ENCODE data around the gene SCRT2. TPM values are rescaled to one million over a fixed set of nuclear protein-coding genes. Genes with fewer than 3 reads are reported as not detected.
"Not testable (repeated sequence)": the region's sequence is repeated elsewhere in the genome, so short reads cannot be mapped to it uniquely, and the experiment has no call there.

The SCRT2 gene
- total RNA-seq, 1 donor from 2014 or later: not detected

- peak; percentile 91 for DNase-seq (ENCODE audit: low spot score)
These were observed 22.5 kb downstream of the SCRT2 start, which contains the start of gene SRXN1 for GRCh38 chr20:653110-653589. Gene SRXN1 (minus strand): TSS chr20:653200. CDS start chr20:653185, 15 bp downstream.

GRCh38 chr20:652615-653109 is 22.9 kb downstream of the SCRT2 start:
- peak; percentile 35 for DNase-seq (ENCODE audit: low spot score)

- no peak for DNase-seq (ENCODE audit: low spot score)
These were observed 23.6 kb downstream of the SCRT2 start for GRCh38 chr20:651713-652614.

- no peak for DNase-seq (ENCODE audit: low spot score)
These were observed 24.6 kb downstream of the SCRT2 start for GRCh38 chr20:650954-651353.

- no peak for DNase-seq (ENCODE audit: low spot score)
These were observed 25.3 kb downstream of the SCRT2 start for GRCh38 chr20:650281-650680.

GRCh38 chr20:647479-648019 is 28.1 kb downstream of the SCRT2 start:
- DNase-seq (ENCODE audit: low spot score): no peak

GRCh38 chr20:646868-647233 is 28.8 kb downstream of the SCRT2 start:
- no peak for DNase-seq (ENCODE audit: low spot score)

- DNase-seq (ENCODE audit: low spot score): no peak
These were observed 29.3 kb downstream of the SCRT2 start for GRCh38 chr20:646107-646867.

GRCh38 chr20:645318-646106 is 30.1 kb downstream of the SCRT2 start:
- peak; percentile 62 for DNase-seq (ENCODE audit: low spot score)

- DNase-seq (ENCODE audit: low spot score): no peak
These were observed 30.8 kb downstream of the SCRT2 start for GRCh38 chr20:644692-645317.

- DNase-seq (ENCODE audit: low spot score): peak; percentile 60
These were observed 33.0 kb downstream of the SCRT2 start for GRCh38 chr20:642398-643174.

GRCh38 chr20:642013-642397 is 33.6 kb downstream of the SCRT2 start:
- DNase-seq (ENCODE audit: low spot score): not testable (repeated sequence)

- no peak for DNase-seq (ENCODE audit: low spot score)
These were observed 34.1 kb downstream of the SCRT2 start for GRCh38 chr20:641516-641875.

- no peak for DNase-seq (ENCODE audit: low spot score)
These were observed 34.7 kb downstream of the SCRT2 start for GRCh38 chr20:640674-641515.

GRCh38 chr20:638579-638978 is 37.0 kb downstream of the SCRT2 start:
- DNase-seq (ENCODE audit: low spot score): no peak

- DNase-seq (ENCODE audit: low spot score): no peak
These were observed 38.0 kb downstream of the SCRT2 start for GRCh38 chr20:637559-637958.

GRCh38 chr20:635893-636338 is 39.7 kb downstream of the SCRT2 start:
- no peak for DNase-seq (ENCODE audit: low spot score)

- DNase-seq (ENCODE audit: low spot score): no peak
These were observed 40.3 kb downstream of the SCRT2 start for GRCh38 chr20:635028-635892.
